NCI-H128 (cell line): ENCODE results near the gene LLCFC1.
"Not testable (repeated sequence)": the region's sequence is repeated elsewhere in the genome, so short reads cannot be mapped to it uniquely, and the experiment has no call there.

Source experiments
- DNase-seq: peaks from one replicate; lab custom pipeline; 2025; ENCODE audit not compliant: unreplicated experiment; lab: John Stamatoyannopoulos, UW

The LLCFC1 gene

DNA sequence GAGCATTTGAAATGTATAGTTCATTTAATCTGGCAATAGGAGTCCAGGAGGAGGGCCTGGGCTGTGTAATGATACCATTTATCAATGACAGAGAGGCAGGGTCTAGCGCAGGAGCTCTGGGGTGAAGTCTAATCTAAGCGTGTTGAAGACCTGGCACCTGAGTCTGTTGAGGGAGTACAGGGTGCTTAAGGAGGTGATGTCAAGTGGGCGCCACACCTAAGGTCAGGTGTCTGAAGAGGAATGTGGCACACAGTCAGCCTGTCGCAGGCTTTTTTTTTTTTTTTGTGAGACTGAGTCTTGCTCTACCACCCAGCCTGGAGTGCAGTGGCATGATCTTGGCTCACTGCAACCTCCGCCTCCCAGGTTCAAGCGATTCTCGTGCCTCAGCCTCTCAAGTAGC is 2.3 kb downstream of the LLCFC1 start:
- no peak for DNase-seq

DNA sequence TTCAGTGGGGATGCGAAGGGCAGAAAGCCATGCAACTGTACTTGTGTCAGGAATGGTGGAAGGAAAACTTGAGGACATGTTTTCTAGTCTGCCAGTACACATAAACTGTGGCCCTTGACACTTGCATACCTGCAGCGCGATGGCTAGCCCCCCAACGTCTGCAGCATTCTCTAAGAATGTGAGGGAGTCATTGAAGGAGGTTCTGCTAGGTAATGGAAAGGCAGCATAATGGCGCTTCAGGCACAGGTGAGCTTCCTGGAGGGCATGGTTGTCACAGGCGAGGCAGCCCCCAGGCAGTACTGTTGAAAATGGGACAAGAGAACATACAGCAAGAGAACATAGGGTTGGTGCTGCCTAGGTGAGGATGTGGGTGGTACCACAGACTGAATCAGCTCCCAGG is 3.5 kb downstream of the LLCFC1 start:
- no peak for DNase-seq

DNA sequence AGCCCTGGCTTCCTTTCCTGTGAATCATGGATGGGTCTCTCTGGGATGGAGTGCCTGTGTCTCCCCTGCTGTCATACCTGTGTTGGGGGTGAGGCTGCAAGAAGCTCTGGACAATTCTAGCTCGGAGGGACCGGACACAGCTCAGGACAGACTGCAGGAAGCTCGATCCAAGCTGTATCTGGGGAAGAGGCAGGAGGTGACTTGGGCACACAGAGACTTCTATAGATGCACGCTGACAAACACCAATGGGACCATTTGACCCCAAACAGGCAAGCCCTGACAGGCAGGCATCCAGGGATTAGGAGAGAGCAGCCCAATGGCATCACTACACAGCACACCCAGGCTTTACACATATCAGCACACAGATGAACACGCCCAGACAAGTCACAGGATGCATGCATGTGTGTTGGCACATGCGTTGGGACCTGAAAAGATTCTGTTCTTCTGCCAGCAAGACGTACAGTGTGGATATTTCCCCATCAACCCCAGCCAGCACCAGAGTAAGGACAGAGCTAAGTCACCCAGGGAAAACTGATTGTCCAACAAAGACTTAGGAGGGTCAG is 4.5 kb downstream of the LLCFC1 start:
- DNase-seq: no peak

DNA sequence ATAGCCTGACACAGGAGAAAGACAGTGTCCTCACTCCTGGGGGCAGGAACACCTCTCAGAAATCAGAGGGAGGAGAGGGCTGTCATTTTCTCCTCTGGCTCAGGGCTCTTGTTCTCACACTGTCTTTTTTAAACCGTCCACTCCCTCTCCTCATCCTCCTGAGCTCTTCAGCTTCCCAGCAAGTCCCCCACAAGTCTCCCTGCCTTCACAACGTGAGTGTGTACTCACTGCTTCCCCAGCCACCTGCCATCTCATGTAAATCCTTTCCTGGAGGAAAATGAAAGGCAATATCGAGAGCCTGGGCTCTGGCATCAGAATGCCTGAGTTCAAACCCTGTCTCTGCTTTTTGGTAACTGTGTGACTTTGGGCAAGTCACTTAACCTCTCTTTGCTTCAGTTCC is 5.7 kb downstream of the LLCFC1 start:
- no peak for DNase-seq

DNA sequence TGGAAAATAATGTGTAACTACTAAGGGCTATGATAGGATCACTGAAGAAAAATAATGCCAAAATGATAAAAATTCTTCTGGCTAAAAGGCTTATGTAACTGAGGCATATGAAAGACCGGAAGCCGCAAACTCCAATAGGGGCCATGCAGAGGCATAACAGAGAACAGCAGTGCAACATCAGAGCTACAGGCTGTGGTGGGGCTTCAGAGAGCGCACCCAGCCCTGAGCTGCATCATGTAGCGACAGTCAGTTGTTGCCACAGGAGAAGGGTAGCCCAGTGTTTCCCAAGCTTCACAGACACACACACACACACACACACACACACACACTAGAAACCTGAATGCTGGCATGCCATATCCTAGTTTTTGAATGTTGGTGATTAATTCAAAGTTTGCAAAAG is 9.3 kb downstream of the LLCFC1 start:
- DNase-seq: no peak

DNA sequence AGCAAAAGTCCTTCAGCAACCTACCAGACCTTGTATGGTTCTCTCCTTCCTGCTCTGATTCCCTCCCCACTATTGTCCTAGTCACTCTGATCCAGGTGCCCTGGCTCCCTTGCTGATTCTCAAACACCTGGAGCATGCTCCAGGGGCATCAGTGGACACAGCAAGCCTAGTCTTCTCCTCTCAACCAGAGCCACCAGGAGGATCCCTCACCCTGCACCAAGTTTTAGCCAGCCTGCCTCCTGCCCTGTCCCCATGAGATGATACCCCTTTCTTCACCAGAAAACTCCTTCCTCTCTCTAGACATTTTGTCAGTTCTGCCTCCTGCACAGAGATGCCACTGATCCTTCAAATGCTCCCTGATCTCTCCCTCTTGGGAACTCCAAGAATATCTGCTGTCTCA is 11.0 kb downstream of the LLCFC1 start:
- no peak for DNase-seq

DNA sequence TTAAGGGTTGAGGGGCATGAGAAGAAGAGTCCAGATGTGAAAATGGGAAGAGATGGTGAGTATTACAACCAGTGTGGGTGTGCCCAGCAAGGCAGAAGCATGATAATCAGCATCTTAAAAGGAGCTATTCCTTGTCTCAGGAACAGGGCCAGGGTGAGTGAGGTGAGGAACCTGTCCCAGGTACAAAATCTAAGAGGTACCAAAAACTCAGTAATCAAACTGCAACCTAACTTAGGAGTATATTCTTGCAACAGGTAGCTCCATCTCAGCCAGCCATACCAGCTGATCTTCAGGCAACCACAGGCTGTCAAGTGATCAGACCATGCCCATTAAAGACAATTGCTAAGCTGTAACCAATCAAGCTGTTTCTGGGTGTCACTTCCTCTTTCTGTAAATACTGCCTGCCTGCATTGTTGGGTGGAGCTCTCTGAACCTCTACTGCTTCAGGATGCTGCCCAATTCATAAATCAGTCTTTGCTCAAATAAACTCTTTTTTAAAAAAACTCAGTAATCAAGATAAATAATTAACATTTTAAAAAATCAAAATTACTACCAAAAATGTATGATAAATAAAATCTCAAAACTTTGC is 15.5 kb downstream of the LLCFC1 start:
- DNase-seq: no peak

DNA sequence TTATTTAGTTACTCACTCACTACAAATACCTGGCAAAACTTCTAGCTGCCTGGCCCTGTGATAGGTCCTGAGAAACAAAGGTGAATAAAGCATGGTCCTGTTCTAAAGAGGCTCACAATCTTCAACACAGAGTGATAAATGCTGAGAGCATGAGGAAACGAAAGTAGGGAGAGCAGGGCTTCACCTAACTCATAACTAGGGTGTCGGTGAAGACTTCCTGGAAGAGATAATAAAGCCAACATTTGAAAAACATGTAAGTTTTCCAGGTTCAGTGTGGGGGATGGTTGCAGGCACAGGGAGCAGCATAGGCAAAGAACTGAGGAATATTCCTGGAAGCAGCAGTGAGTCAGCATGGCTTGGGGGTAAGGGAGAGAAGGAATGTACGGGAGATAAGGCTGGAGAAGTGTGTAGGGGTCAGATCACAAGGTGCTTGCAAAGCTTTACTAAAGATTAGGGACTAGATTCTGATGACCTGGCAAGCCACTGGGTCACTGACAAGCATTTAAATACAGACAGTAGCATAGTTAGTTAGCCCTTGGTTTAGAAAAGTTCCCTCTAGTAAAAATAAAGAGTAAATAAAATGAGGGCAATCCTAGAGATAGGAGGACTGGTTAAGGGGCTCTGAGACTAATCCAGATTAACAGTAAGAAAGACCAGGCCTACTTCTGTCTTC is 17.8 kb downstream of the LLCFC1 start:
- DNase-seq: no peak

DNA sequence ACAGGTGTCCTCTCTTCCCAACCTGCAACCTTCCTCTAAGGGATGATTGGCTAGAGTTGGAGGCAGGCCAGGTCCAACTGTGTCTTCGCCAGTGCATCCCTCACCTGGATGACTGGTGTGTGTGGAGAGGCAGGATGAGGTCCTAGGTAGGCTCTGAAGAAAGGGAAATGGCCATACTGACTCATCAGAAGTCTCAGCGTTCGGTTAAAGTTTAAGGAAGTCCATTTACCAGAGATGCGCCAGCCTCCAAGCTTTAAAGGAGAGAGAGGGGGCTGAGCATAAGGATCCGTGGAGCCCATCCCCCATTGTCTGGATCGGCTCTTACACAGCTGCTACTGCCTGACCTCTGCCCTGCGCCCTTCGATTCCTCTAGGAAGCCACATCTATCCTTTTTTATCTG is 18.4 kb downstream of the LLCFC1 start:
- no peak for DNase-seq

DNA sequence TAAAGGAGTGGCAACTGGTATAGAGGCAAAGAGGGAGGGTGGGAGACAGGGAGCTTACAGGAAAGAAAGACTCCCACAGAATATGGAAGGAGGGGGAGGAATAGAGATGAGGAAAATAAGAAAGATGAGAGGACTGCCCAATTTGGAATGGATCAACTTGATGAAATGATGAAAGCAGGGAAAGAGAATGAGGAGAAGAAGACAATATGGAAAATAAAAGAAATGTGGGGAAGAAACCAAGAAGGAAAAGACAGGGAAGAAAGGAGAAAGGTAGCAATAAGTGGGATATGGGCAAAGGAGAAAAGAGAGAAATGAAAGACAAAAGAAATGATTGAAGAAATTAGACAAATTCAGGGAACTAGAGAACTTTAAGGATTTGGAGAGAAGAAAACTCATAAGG is 19.9 kb downstream of the LLCFC1 start:
- DNase-seq: no peak

DNA sequence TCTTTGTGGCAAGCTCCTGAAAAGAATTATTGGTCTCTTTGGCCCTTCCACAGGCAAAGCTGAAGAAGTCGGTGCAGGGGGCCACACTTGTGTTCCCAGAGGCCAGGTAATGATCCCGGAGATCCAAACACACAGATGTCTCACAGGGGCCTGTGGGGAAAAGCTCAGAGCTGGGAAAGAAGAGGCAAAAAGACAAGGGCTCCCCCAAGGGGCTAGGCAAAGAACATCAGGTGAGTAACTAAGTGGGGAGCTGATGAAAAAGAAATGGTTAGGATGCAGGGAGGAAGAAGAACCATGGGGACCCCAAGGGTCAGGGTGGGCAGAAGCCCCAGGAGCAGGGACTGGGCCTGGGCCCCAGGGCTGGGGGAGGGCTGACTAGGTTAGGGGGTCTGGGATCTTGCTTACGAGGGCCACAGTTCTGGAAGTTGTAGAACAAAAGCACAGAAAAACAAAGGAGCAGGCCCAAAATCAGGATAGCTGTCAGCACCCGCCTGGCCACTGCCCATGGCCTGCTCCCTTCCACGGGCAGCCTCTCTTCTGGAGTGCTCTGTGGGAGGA is 21.8 kb downstream of the LLCFC1 start:
- DNase-seq: no peak

DNA sequence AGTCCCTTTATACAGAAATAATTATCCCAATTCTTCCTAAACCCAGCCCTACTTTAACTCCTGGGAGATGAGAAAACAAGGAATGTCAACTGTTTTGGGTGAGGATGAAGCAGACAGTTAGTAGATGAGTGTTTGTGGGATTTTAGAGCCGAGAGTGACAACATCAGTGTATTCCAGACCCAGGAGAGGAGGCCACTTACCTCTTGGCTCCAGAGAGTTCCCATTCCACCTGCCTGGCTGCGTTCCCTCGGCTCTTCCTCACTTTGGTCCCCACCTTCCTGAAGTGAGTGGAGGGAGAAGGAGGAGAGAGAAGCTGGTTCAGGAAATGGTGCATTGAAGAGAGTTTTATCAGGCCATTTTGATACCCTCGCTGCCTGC is 22.3 kb downstream of the LLCFC1 start:
- no peak for DNase-seq

DNA sequence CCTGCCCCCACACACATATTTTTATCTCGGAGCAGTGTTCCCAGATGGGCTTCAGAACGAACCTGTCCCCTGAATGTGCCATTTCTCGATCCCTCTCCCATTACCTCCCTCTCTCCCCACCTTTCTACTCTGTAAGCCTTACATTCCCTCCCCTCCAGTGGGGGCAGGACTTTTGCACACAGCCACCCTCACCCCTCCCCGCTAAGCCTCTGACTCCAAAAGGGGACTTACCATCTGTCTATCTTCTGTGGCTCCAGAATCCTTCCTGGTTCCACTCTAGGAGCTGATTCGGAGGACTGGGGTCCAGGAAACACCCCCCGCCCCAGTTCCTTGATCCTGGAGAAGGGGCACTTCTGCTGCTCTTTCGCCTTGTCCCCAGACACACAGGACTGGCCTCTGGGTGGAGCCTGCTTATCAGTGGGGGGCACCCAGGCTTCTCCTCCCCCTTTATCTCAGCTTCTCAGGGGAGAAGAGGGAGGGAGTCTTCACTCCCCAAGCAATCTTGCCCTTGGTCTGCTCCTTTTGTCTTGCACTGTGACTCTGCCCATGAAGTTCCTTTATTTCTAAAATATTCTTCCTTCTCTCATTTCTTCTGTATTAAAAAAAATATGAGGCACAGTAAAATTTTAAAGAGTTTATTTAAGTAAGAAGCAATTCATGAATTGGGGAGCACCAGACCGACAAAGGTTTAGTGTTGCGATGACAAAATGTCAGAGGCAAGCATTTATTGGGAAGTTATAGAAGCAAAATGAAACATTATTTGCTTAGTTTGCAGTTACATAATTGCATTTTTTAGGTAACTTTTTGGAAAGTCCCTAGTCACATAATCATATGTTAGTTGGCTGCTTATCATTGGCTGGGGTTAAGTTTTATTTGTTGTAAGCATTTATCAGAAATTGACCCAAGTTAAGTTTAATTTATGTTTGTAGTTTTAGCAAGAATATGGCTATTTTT is 23.0 kb downstream of the LLCFC1 start, which contains the start of gene KEL:
Gene KEL, minus strand, starts transcription at position 391 of the 954 bp plus-strand sequence. Its CDS starts 157 bp downstream, at position 234.
- no peak for DNase-seq

DNA sequence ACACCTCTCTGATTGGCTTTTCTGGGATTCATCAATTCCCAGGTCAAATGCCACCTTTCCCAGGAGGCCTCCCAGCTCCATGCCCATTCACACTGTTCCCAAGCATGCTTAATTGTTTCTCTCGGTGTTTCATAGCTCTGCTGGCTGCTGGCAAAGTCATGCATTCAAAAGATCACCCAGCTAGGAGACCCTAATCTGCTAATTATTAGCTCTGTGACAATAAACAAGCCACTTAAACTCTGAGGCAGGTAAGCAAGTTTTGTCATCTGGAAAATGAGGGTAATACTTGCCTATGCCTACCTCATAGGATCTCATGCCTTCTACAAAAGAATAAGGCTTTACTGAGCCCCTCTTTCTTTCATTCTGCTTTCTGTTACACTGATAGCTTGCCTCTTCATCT is 23.7 kb downstream of the LLCFC1 start:
- no peak for DNase-seq

DNA sequence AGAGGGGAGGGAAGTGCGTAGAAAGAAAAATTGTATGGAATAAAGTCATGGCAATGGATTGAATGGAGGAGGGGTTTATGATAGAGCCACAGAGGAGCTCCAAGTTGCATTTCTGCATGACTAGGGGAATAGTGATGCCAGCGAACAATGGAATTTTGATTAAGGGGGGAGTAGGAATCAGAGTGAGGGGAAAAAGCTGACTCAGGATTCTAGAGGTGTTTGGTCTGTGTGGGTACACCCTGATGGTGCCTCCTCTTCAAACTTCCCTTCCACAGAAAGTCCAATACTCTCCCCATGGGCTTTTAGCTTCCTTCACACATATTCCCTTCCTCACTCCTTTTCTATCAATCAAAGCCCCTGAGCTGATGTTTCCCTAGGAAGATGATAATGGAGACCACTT is 24.7 kb downstream of the LLCFC1 start:
- no peak for DNase-seq

DNA sequence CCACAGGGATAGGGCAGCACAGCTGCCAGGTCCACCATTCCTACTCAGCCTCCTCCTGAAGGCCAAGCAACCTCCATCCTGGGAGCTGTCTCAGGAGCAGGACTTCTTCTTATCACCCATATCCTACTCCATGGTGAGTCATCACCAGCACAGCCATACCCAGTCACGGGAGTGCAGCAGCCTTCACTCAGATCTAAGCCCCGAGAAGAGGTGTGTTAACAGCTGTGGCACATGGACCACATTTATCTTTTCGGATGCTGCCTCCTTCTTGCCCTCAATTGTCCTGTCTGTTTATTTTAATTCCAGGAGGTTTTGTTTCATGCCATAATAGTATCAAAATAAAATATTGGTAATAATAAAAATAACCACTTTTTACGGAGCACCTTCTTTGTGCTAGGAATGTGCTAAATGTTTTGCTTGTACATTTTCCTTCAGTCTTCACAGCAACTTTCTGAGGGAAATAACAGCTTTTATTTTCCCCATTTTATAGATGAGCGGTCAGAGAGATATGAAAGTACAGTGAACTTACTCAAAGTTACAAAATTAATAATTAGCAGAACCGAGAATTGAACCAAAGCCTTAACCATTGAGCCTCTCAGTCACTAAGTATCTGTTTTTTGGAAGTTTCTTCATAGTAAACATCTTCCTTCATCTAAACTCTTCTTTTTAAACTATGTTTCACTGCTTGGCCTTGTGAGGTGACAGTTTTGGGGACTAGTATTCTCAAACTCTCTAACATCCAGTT is 25.4 kb downstream of the LLCFC1 start:
- no peak for DNase-seq

DNA sequence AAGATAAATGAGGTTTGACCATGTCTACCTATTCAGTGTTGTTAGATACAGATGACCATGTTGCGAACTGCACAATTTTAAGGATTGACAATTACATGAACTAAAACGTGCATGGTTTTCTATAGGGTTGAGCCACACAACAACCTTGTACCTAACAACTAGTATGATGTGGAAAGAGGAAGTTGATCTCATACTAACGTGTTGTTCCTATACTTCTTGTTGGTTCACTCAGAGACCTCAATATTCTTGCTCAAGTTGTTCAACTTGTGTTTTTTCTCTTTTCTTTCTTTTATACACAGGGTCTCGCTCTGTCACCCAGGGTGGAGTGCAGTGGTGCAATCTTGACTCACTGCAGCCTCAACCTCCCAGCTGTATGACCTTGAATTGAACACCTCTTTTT is 28.9 kb downstream of the LLCFC1 start:
- no peak for DNase-seq

DNA sequence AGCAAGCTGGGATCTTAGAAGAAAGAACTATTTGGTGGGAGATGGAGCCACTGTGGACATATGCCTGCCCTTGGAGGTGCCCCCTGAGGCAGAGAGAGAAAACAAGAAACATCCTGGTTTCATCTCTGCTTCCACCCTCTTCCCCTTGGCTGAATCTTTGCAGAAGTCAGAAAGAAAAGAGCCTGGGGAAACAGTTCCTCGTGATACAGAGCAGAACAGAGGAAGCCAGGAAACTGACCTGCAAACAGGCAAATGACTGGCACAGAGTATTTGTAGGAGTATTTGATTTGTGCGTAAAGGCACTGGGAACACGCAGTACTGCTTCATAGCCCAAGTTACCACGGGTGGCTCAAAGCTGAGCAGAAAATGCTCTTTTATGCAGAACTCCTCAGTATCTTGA is 29.9 kb downstream of the LLCFC1 start:
- no peak for DNase-seq

DNA sequence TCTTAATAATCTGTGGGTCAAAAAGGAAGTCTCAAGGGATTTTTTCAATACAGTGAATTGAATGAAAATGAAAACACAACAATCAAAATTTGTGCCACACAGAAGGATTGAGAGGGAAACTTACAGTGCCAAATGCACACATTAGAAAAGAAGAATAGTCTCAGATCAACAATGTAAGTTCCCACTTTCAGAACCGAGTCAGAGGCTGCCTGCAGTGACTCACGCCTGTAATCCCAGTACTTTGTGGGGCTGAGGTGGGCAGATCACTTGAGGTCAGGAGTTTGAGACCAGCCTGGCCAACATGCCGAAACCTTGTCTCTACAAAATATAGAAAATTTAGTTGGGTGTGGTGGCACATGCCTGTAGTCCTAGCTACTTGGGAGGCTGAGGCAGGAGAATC is 35.3 kb downstream of the LLCFC1 start:
- DNase-seq: no peak

DNA sequence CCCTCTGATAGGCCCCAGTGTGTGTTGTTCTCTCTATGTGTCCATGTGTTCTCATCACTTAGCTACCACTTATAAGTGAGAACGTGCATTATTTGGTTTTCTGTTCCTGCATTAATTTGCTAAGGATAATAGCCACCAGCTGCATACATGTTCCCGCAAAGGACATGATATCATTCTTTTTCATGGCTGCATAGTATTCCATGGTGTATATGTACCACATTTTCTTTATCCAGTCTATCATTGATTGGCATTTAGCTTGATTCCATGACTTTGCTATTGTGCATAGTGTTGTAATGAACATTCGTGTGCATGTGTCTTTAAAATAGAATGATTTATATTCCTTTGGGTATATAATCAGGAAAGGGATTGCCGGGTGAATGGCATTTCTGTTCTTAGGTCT is 39.1 kb downstream of the LLCFC1 start:
- DNase-seq: not testable (repeated sequence)

DNA sequence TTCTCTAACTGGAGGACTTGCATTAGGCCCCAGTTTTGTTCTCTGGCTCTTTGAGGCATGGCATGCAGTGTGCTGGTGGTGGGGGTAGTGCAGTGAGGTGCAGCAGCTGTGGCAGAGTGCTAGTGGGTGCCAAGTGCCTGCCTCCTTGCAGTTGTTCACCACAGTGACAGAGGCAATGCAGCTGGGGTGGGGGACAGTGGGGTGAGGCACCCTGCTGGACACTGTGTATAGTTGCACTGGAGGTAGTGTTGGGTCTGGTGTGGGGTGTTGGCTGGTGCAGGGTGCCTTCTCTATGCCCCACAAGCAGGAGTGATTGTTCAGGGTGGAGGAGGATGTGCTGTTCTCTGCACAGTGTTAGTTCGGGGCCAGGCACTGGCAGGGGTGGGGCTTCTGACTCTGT is 44.5 kb downstream of the LLCFC1 start:
- no peak for DNase-seq
